Neuronal stem cell (in vitro differentiated cells): ENCODE results near the gene IQUB.
"Not testable (repeated sequence)": the region's sequence is repeated elsewhere in the genome, so short reads cannot be mapped to it uniquely, and the experiment has no call there.

Experiments used
- DNase-seq: peaks from one replicate; pipeline ENCODE4 v3.0.0-alpha.2; 2013; ENCODE audit warnings: low spot score
- H2AFZ ChIP-seq: one replicate; pipeline ENCODE4 v1.6.1; 2013; ENCODE audit warnings: mild to moderate bottlenecking, low read length, inconsistent platforms
- H2AK5ac ChIP-seq: 2 replicates; pipeline ENCODE4 v1.6.1; 2013; ENCODE audit warnings: low read depth, mild to moderate bottlenecking, inconsistent platforms, low read length, moderate library complexity, mixed read lengths
- H2BK120ac ChIP-seq: 2 replicates; pipeline ENCODE4 v1.6.1; 2013; ENCODE audit warnings: low read depth, mild to moderate bottlenecking, inconsistent platforms, low read length, moderate library complexity, mixed read lengths
- H2BK12ac ChIP-seq: one replicate; pipeline ENCODE4 v1.6.1; 2013; ENCODE audit warnings: low read length, inconsistent platforms
- H2BK15ac ChIP-seq: 2 replicates; pipeline ENCODE4 v1.6.1; 2013; ENCODE audit warnings: mild to moderate bottlenecking, low read length, inconsistent platforms, mixed read lengths
- H2BK5ac ChIP-seq: one replicate; pipeline ENCODE4 v1.6.1; 2013; ENCODE audit warnings: inconsistent platforms, mild to moderate bottlenecking, low read length, moderate library complexity
- H3K14ac ChIP-seq: one replicate; pipeline ENCODE4 v1.6.1; 2013; ENCODE audit warnings: low read length, inconsistent platforms
- H3K18ac ChIP-seq: 2 replicates; pipeline ENCODE4 v1.6.1; 2013; ENCODE audit warnings: low read length, inconsistent platforms
- H3K23ac ChIP-seq: 2 replicates; pipeline ENCODE4 v1.6.1; 2013; ENCODE audit warnings: low read depth, mild to moderate bottlenecking, mixed read lengths, low read length, inconsistent platforms; ENCODE audit not compliant: poor library complexity
- H3K27ac ChIP-seq: replicated peaks from 3 replicates; pipeline ENCODE4 v1.5.1; 2013; ENCODE audit warnings: low read length, inconsistent platforms
- H3K27me3 ChIP-seq, 3 experiments: 2 replicates each; pipeline ENCODE4 v1.6.1; 2013; ENCODE audit warnings: low read length in 3 of 3, mild to moderate bottlenecking in 2 of 3, inconsistent platforms in 1 of 3, low read depth in 1 of 3, mixed read lengths in 1 of 3, moderate library complexity in 1 of 3; ENCODE audit not compliant: control insufficient read depth in 3 of 3, insufficient read depth in 3 of 3
- H3K36me3 ChIP-seq, 2 donors: replicated peaks in 1 of 2; 2 replicates each; pipeline ENCODE4 v1.6.1; 2013; ENCODE audit warnings: low read length in 2 of 2; ENCODE audit not compliant: control insufficient read depth in 2 of 2, insufficient read depth in 2 of 2
- H3K4ac ChIP-seq: 2 replicates; pipeline ENCODE4 v1.6.1; 2013; ENCODE audit warnings: inconsistent platforms, mild to moderate bottlenecking, low read length, moderate library complexity
- H3K4me1 ChIP-seq, 2 donors: 1 replicate in 1 of 2; 2 replicates in 1 of 2; pipeline ENCODE4 v1.6.1; 2013; ENCODE audit warnings: low read length in 2 of 2, low read depth in 1 of 2; ENCODE audit not compliant: control insufficient read depth in 2 of 2, insufficient read depth in 1 of 2
- H3K4me2 ChIP-seq: one replicate; pipeline ENCODE4 v1.6.1; 2013; ENCODE audit warnings: mild to moderate bottlenecking, low read length, inconsistent platforms; ENCODE audit not compliant: insufficient read depth, poor library complexity, severe bottlenecking
- H3K4me3 ChIP-seq, 2 donors: 2 replicates each; pipeline ENCODE4 v1.5.1; 2013; ENCODE audit warnings: low read length in 2 of 2, mild to moderate bottlenecking in 2 of 2, inconsistent platforms in 1 of 2, moderate library complexity in 1 of 2
- H3K79me1 ChIP-seq: one replicate; pipeline ENCODE4 v1.6.1; 2013; ENCODE audit warnings: low read depth, mild to moderate bottlenecking, inconsistent platforms, low read length, moderate library complexity
- H3K9ac ChIP-seq: one replicate; pipeline ENCODE4 v1.6.1; 2013; ENCODE audit warnings: mild to moderate bottlenecking, low read depth, low read length, inconsistent platforms; ENCODE audit not compliant: poor library complexity
- H3K9me3 ChIP-seq, 2 donors: replicated peaks in 1 of 2; 2 replicates each; pipeline versions ENCODE3 to v1.6.1; 2013; ENCODE audit warnings: low read length in 2 of 2, mild to moderate bottlenecking in 2 of 2, inconsistent platforms in 1 of 2, low read depth in 1 of 2, mixed read lengths in 1 of 2, moderate library complexity in 1 of 2; ENCODE audit not compliant: control insufficient read depth in 2 of 2, insufficient read depth in 1 of 2
- H4K8ac ChIP-seq: one replicate; pipeline ENCODE4 v1.6.1; 2013; ENCODE audit warnings: low read depth, mild to moderate bottlenecking, inconsistent platforms, low read length, moderate library complexity
- H4K91ac ChIP-seq: one replicate; pipeline ENCODE4 v1.6.1; 2013; ENCODE audit warnings: low read length, low read depth, mild to moderate bottlenecking, inconsistent platforms; ENCODE audit not compliant: poor library complexity
- WGBS, 2 donors: extraction: QIAGEN DNeasy Blood & Tissue Kit; methylation state at CpG; one replicate each; pipeline ENCODE4 v1.1.7; 2013; ENCODE audit warnings: missing lambda C conversion rate in 2 of 2, mixed read lengths in 1 of 2; ENCODE audit not compliant: insufficient read length in 2 of 2, insufficient replicate concordance in 1 of 2; ENCODE audit errors: extremely low coverage in 2 of 2; 5-methylcytosine and 5-hydroxymethylcytosine counted together

Gene IQUB

DNA sequence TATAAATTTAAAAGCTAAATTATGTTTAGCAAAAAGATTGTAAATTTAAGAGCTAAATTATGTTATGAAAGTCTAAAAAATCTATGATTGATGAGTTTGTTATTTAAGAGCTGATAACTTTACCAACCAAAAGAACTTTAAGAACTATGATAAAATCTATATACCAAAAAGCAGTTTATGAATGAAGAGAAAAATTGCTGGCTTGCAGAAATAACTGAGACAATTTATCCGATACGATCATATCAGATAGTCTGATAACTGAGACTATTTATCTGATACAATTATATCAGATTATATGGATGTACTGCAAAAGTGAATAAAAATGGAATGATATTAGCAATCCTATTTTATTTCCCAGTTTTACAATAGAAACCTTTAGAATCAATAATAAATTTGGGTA is 50.2 kb downstream of the IQUB start:
- H3K4ac ChIP-seq, result no peak overlapping the region
- H2AK5ac ChIP-seq, result no peak overlapping the region
- no peak overlapping the region for H3K14ac ChIP-seq
- no peak overlapping the region for H2BK5ac ChIP-seq
- H4K8ac ChIP-seq, result no peak overlapping the region
- no peak for DNase-seq
- H2AFZ ChIP-seq, result no peak overlapping the region
- H3K4me1 ChIP-seq, result no peaks in the 10 kb centered on the region
- no peak overlapping the region for H2BK120ac ChIP-seq
- no peak overlapping the region for H3K23ac ChIP-seq
- H3K9ac ChIP-seq, result no peak overlapping the region
- H3K27me3 ChIP-seq, result no peaks in the 10 kb centered on the region
- no peak overlapping the region for H3K4me3 ChIP-seq
- no peaks in the 10 kb centered on the region for H3K9me3 ChIP-seq
- no CpG with 5 or more reads among the region's 2 CpGs for WGBS, 2 donors
- H3K36me3 ChIP-seq, result peaks cover 0 to 2% of the 10 kb centered on the region in 2 donors
- H3K79me1 ChIP-seq, result no peaks in the 10 kb centered on the region
- no peak overlapping the region for H2BK12ac ChIP-seq
- H3K27ac ChIP-seq, result no peak overlapping the region
- no peak overlapping the region for H2BK15ac ChIP-seq
- no peak overlapping the region for H3K18ac ChIP-seq
- H4K91ac ChIP-seq, result no peak overlapping the region
- H3K4me2 ChIP-seq, result no peak overlapping the region

- H2BK120ac ChIP-seq, result no peak overlapping the region
- H3K9me3 ChIP-seq, result no peaks in the 10 kb centered on the region
- H3K27ac ChIP-seq, result no peak overlapping the region
- H3K4me2 ChIP-seq, result no peak overlapping the region
- no peak overlapping the region for H3K9ac ChIP-seq
- no peak overlapping the region for H4K8ac ChIP-seq
- no peaks in the 10 kb centered on the region for H3K27me3 ChIP-seq
- H2BK15ac ChIP-seq, result no peak overlapping the region
- no peak overlapping the region for H3K4ac ChIP-seq
- no peak overlapping the region for H3K4me3 ChIP-seq
- H3K18ac ChIP-seq, result no peak overlapping the region
- H2BK12ac ChIP-seq, result no peak overlapping the region
- no CpG with 5 or more reads among the region's 3 CpGs for WGBS, 2 donors
- no peak overlapping the region for H3K23ac ChIP-seq
- H3K4me1 ChIP-seq, result no peaks in the 10 kb centered on the region
- no peak overlapping the region for H3K14ac ChIP-seq
- H2AK5ac ChIP-seq, result no peak overlapping the region
- no peak overlapping the region for H4K91ac ChIP-seq
- no peaks in the 10 kb centered on the region for H3K79me1 ChIP-seq
- no peak overlapping the region for H2BK5ac ChIP-seq
- DNase-seq, result no peak
- no peak overlapping the region for H2AFZ ChIP-seq
- no peaks in the 10 kb centered on the region for H3K36me3 ChIP-seq
These were observed 54.3 kb downstream of the IQUB start for GRCh38 chr7:123480107-123480506.

- H3K9ac ChIP-seq, H2AK5ac ChIP-seq, H3K18ac ChIP-seq, H2BK5ac ChIP-seq, H3K27me3 ChIP-seq, H3K4me1 ChIP-seq, H3K4me3 ChIP-seq, H4K8ac ChIP-seq, H2BK15ac ChIP-seq, H3K9me3 ChIP-seq, H3K14ac ChIP-seq, H4K91ac ChIP-seq, DNase-seq, H2BK120ac ChIP-seq, H3K27ac ChIP-seq, H3K4me2 ChIP-seq, H3K36me3 ChIP-seq, H2BK12ac ChIP-seq, H3K79me1 ChIP-seq, H2AFZ ChIP-seq, H3K23ac ChIP-seq, H3K4ac ChIP-seq: not testable (repeated sequence)
- WGBS, 2 donors, result no CpG with 5 or more reads among the region's 1 CpG
These were observed 56.3 kb downstream of the IQUB start for GRCh38 chr7:123478056-123478455.

- no peak overlapping the region for H3K14ac ChIP-seq
- no peaks in the 10 kb centered on the region for H3K27me3 ChIP-seq
- WGBS, 2 donors, result no CpG with 5 or more reads among the region's 2 CpGs
- no peak overlapping the region for H3K18ac ChIP-seq
- no peak overlapping the region for H2BK12ac ChIP-seq
- no peak overlapping the region for H2AK5ac ChIP-seq
- no peaks in the 10 kb centered on the region for H3K36me3 ChIP-seq
- H4K8ac ChIP-seq, result no peak overlapping the region
- no peak overlapping the region for H2BK15ac ChIP-seq
- H3K4me3 ChIP-seq, result no peak overlapping the region
- no peak overlapping the region for H4K91ac ChIP-seq
- no peak overlapping the region for H3K4me2 ChIP-seq
- H2BK5ac ChIP-seq, result no peak overlapping the region
- H3K4ac ChIP-seq, result no peak overlapping the region
- no peak for DNase-seq
- H3K27ac ChIP-seq, result no peak overlapping the region
- peak overlapping the region; percentile 25 for H2AFZ ChIP-seq
- no peak overlapping the region for H2BK120ac ChIP-seq
- no peak overlapping the region for H3K23ac ChIP-seq
- no peaks in the 10 kb centered on the region for H3K9me3 ChIP-seq
- H3K4me1 ChIP-seq, result peaks cover 0 to 1% of the 10 kb centered on the region in 2 donors
- H3K79me1 ChIP-seq, result no peaks in the 10 kb centered on the region
- H3K9ac ChIP-seq, result no peak overlapping the region
These were observed 61.5 kb downstream of the IQUB start for GRCh38 chr7:123472750-123473445.
